ENCODE measurements around the gene LRRC75A. TPM values are rescaled to one million over a fixed set of nuclear protein-coding genes. Genes with fewer than 3 reads are reported as not detected.

Gene LRRC75A
- total and polyA plus RNA-seq, 2 experiments from 2014 or later, result 5.3 to 26.2 TPM

DNA sequence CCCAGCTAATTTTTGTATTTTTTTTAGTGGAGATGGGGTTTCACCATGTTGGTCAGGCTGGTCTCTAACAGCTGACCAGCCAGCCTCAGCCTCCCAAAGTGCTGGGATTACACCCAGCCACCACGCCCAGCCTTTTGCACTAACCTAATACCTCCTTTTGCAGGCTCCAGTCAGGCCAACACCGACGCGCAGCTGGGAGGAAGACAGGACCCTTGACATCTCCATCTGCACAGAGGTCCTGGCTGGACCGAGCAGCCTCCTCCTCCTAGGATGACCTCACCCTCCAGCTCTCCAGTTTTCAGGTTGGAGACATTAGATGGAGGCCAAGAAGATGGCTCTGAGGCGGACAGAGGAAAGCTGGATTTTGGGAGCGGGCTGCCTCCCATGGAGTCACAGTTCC, 74.6 kb downstream of the LRRC75A start:
- ATAC-seq (no peak), DNase-seq (ENCODE audit: low spot score) (no peak)

DNA sequence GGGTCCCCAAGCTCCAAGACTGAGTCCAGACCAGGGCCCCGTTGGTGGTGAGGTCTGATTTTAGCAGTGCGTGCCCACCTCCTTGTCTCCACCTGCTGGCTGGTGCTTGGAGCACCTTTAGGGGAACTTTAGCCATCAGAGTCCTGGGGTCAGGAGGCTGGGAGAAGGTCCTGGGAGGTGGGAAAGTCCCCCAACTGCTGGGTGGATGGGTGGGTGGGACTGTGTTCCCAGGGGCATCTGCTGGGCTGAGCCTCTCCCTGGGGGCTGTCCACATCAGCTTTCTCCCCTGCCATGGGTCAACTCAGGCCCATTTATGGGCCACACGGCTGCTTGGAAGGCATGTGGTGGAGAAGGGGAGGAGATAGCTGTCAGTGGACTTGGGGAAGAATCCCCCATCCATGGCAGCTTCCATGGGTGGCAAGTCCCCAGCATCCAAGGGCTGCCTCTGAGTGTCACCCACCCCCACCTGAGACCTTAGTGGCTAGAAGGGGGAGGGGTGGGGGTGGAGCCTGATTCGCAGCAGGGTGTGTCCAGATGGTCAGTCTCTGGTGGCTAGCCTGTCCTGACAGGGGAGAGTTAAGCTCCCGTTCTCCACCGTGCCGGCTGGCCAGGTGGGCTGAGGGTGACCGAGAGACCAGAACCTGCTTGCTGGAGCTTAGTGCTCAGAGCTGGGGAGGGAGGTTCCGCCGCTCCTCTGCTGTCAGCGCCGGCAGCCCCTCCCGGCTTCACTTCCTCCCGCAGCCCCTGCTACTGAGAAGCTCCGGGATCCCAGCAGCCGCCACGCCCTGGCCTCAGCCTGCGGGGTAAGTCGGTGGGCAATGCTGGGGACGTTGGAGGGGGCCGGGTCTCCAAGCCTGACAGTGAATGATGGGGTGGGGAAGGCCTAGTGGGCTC, 76.7 kb downstream of the LRRC75A start, which contains the start of gene TRPV2:
Gene TRPV2, plus strand, starts transcription at position 541 of the 894 bp plus-strand sequence. CDS start 2,098 bp downstream, outside the sequence.
- Histone ChIP-seq H3K4me1 (ENCODE audit: insufficient read depth) (peaks cover 5% of the 10 kb centered on the region; the same call in 1 of the 2 replicates), H3K4me3 (peak within 1 kb of the TSS; percentile 35; the same call in 1 of the 2 replicates), H2AFZ (peak within 1 kb of the TSS; percentile 91; the same call in 1 of the 2 replicates), H4K20me1 (replicated peaks; ENCODE audit: insufficient read depth) (no peaks in the 10 kb centered on the region), H3K9me2 (ENCODE audit: insufficient read depth) (peaks cover 3% of the 10 kb centered on the region; the same call in 1 of the 2 replicates), H3K27ac (ENCODE audit: low read depth) (no peak within 1 kb of the TSS), H3K4me2 (peak within 1 kb of the TSS; percentile 66), H3F3A (replicated peaks; ENCODE audit: low read depth) (no peaks in the 10 kb centered on the region), H3K79me2 (replicated peaks; ENCODE audit: insufficient read depth) (no peaks in the 10 kb centered on the region), H3K27me3 (ENCODE audit: insufficient read depth) (no peaks in the 10 kb centered on the region), H3K36me3 (ENCODE audit: insufficient read depth) (no peaks in the 10 kb centered on the region)
- TF ChIP-seq, protein P1, sequence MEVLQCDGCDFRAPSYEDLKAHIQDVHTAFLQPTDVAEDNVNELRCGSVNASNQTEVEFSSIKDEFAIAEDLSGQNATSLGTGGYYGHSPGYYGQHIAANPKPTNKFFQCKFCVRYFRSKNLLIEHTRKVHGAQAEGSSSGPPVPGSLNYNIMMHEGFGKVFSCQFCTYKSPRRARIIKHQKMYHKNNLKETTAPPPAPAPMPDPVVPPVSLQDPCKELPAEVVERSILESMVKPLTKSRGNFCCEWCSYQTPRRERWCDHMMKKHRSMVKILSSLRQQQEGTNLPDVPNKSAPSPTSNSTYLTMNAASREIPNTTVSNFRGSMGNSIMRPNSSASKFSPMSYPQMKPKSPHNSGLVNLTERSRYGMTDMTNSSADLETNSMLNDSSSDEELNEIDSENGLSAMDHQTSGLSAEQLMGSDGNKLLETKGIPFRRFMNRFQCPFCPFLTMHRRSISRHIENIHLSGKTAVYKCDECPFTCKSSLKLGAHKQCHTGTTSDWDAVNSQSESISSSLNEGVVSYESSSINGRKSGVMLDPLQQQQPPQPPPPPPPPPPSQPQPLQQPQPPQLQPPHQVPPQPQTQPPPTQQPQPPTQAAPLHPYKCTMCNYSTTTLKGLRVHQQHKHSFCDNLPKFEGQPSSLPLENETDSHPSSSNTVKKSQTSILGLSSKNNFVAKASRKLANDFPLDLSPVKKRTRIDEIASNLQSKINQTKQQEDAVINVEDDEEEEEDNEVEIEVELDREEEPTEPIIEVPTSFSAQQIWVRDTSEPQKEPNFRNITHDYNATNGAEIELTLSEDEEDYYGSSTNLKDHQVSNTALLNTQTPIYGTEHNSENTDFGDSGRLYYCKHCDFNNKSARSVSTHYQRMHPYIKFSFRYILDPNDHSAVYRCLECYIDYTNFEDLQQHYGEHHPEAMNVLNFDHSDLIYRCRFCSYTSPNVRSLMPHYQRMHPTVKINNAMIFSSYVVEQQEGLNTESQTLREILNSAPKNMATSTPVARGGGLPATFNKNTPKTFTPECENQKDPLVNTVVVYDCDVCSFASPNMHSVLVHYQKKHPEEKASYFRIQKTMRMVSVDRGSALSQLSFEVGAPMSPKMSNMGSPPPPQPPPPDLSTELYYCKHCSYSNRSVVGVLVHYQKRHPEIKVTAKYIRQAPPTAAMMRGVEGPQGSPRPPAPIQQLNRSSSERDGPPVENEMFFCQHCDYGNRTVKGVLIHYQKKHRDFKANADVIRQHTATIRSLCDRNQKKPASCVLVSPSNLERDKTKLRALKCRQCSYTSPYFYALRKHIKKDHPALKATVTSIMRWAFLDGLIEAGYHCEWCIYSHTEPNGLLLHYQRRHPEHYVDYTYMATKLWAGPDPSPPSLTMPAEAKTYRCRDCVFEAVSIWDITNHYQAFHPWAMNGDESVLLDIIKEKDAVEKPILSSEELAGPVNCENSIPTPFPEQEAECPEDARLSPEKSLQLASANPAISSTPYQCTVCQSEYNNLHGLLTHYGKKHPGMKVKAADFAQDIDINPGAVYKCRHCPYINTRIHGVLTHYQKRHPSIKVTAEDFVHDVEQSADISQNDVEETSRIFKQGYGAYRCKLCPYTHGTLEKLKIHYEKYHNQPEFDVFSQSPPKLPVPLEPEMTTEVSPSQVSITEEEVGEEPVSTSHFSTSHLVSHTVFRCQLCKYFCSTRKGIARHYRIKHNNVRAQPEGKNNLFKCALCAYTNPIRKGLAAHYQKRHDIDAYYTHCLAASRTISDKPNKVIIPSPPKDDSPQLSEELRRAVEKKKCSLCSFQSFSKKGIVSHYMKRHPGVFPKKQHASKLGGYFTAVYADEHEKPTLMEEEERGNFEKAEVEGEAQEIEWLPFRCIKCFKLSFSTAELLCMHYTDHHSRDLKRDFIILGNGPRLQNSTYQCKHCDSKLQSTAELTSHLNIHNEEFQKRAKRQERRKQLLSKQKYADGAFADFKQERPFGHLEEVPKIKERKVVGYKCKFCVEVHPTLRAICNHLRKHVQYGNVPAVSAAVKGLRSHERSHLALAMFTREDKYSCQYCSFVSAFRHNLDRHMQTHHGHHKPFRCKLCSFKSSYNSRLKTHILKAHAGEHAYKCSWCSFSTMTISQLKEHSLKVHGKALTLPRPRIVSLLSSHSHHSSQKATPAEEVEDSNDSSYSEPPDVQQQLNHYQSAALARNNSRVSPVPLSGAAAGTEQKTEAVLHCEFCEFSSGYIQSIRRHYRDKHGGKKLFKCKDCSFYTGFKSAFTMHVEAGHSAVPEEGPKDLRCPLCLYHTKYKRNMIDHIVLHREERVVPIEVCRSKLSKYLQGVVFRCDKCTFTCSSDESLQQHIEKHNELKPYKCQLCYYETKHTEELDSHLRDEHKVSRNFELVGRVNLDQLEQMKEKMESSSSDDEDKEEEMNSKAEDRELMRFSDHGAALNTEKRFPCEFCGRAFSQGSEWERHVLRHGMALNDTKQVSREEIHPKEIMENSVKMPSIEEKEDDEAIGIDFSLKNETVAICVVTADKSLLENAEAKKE (CRISPR knock-in tag; IDR thresholded peaks at IDR 0.05), result peak; percentile 68; the same call in 1 of the 2 replicates
- TF ChIP-seq POLR2AphosphoS5 (IDR thresholded peaks at IDR 0.05; ENCODE audit: low read depth), result no peak
- TF ChIP-seq, protein P2, sequence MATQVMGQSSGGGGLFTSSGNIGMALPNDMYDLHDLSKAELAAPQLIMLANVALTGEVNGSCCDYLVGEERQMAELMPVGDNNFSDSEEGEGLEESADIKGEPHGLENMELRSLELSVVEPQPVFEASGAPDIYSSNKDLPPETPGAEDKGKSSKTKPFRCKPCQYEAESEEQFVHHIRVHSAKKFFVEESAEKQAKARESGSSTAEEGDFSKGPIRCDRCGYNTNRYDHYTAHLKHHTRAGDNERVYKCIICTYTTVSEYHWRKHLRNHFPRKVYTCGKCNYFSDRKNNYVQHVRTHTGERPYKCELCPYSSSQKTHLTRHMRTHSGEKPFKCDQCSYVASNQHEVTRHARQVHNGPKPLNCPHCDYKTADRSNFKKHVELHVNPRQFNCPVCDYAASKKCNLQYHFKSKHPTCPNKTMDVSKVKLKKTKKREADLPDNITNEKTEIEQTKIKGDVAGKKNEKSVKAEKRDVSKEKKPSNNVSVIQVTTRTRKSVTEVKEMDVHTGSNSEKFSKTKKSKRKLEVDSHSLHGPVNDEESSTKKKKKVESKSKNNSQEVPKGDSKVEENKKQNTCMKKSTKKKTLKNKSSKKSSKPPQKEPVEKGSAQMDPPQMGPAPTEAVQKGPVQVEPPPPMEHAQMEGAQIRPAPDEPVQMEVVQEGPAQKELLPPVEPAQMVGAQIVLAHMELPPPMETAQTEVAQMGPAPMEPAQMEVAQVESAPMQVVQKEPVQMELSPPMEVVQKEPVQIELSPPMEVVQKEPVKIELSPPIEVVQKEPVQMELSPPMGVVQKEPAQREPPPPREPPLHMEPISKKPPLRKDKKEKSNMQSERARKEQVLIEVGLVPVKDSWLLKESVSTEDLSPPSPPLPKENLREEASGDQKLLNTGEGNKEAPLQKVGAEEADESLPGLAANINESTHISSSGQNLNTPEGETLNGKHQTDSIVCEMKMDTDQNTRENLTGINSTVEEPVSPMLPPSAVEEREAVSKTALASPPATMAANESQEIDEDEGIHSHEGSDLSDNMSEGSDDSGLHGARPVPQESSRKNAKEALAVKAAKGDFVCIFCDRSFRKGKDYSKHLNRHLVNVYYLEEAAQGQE (IDR thresholded peaks at IDR 0.05; ENCODE audit: unreplicated experiment), result no peak
- TF ChIP-seq, protein P3, sequence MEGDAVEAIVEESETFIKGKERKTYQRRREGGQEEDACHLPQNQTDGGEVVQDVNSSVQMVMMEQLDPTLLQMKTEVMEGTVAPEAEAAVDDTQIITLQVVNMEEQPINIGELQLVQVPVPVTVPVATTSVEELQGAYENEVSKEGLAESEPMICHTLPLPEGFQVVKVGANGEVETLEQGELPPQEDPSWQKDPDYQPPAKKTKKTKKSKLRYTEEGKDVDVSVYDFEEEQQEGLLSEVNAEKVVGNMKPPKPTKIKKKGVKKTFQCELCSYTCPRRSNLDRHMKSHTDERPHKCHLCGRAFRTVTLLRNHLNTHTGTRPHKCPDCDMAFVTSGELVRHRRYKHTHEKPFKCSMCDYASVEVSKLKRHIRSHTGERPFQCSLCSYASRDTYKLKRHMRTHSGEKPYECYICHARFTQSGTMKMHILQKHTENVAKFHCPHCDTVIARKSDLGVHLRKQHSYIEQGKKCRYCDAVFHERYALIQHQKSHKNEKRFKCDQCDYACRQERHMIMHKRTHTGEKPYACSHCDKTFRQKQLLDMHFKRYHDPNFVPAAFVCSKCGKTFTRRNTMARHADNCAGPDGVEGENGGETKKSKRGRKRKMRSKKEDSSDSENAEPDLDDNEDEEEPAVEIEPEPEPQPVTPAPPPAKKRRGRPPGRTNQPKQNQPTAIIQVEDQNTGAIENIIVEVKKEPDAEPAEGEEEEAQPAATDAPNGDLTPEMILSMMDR (conservative IDR thresholded peaks at IDR 0.05; ENCODE audit: low read depth in 2 of 2), result peak; percentile 62 to 84
- Mint-ChIP-seq H3K4me3 (no peak within 1 kb of the TSS; the same call in 2 of the 3 replicates), H3K27me3 (ENCODE audit: insufficient read depth, low read depth, poor library complexity) (peaks cover 13% of the 10 kb centered on the region), H3K36me3 (ENCODE audit: low read depth) (no peaks in the 10 kb centered on the region), H3K27ac (no peak within 1 kb of the TSS), H3K4me1 (peaks cover 22% of the 10 kb centered on the region; the same call in 2 of the 3 replicates), H3K9me3 (no peaks in the 10 kb centered on the region)
- ATAC-seq (peak; percentile 93), DNase-seq (ENCODE audit: low spot score) (peak; percentile 80)

More for the DNA sequence above, 74.6 kb downstream of the LRRC75A start:
- no peaks in the 10 kb centered on the region for H3K9me3 Mint-ChIP-seq
- Histone ChIP-seq H3K9me2 (ENCODE audit: insufficient read depth) (peaks cover 3% of the 10 kb centered on the region; the same call in 1 of the 2 replicates), H3K4me1 (ENCODE audit: insufficient read depth) (peaks cover 5% of the 10 kb centered on the region; the same call in 1 of the 2 replicates), H3K4me3 (no peak overlapping the region), H3F3A (replicated peaks; ENCODE audit: low read depth) (no peaks in the 10 kb centered on the region), H3K79me2 (replicated peaks; ENCODE audit: insufficient read depth) (no peaks in the 10 kb centered on the region), H3K36me3 (ENCODE audit: insufficient read depth) (no peaks in the 10 kb centered on the region), H2AFZ (no peak overlapping the region), H4K20me1 (replicated peaks; ENCODE audit: insufficient read depth) (no peaks in the 10 kb centered on the region), H3K27ac (ENCODE audit: low read depth) (no peak overlapping the region), H3K27me3 (ENCODE audit: insufficient read depth) (no peaks in the 10 kb centered on the region), H3K4me2 (no peak overlapping the region)
- peaks cover 22% of the 10 kb centered on the region; the same call in 2 of the 3 replicates for H3K4me1 Mint-ChIP-seq
- H3K36me3 Mint-ChIP-seq (ENCODE audit: low read depth), result no peaks in the 10 kb centered on the region
- no peak overlapping the region for H3K27ac Mint-ChIP-seq
- no peak for TF ChIP-seq EZH2 (IDR thresholded peaks at IDR 0.05; ENCODE audit: low read depth, unreplicated experiment)
- no peak for TF ChIP-seq EZH2phosphoT487 (IDR thresholded peaks at IDR 0.05; ENCODE audit: unreplicated experiment)
- H3K4me3 Mint-ChIP-seq, result no peak overlapping the region
- peaks cover 13% of the 10 kb centered on the region for H3K27me3 Mint-ChIP-seq (ENCODE audit: insufficient read depth, low read depth, poor library complexity)
